Activated T-helper 17 cell treated with anti-CD3 and anti-CD28 coated beads, Interleukin-2, amount 50 U/mL, for 72 hours (primary cell): ENCODE results near the gene SUSD6. TPM values are rescaled to one million over a fixed set of nuclear protein-coding genes. Genes with fewer than 3 reads are reported as not detected.

ENCODE experiments used
- ATAC-seq: fragments of 150-1000 bp; cut with Tn5 transposase; replicated peaks from 2 replicates; pipeline ENCODE4 v1.10.0; 2021; ENCODE audit warnings: mild to moderate bottlenecking, moderate library complexity
- H3K27ac Mint-ChIP-seq: one replicate; pipeline ENCODE4 v1.8.0; 2022; ENCODE audit warnings: mixed read lengths
- H3K27me3 Mint-ChIP-seq: one replicate; pipeline ENCODE4 v1.8.0; 2022; ENCODE audit warnings: mixed read lengths
- H3K36me3 Mint-ChIP-seq: one replicate; pipeline ENCODE4 v1.8.0; 2022; ENCODE audit warnings: low read depth, mild to moderate bottlenecking, mixed read lengths
- H3K4me1 Mint-ChIP-seq: one replicate; pipeline ENCODE4 v1.8.0; 2022; ENCODE audit warnings: mixed read lengths
- H3K4me3 Mint-ChIP-seq: one replicate; pipeline ENCODE4 v1.8.0; 2022; ENCODE audit warnings: mild to moderate bottlenecking, mixed read lengths
- H3K9me3 Mint-ChIP-seq: one replicate; pipeline ENCODE4 v1.8.0; 2022; ENCODE audit warnings: mixed read lengths
- total RNA-seq, 2 donors: library from RNA; stranded (reverse); gene quantifications; one replicate each; pipeline ENCODE4 v1.2.3, GENCODE V29; 2022

Gene SUSD6
- total RNA-seq, 2 donors from 2014 or later = 76.9 to 96.4 TPM

DNA sequence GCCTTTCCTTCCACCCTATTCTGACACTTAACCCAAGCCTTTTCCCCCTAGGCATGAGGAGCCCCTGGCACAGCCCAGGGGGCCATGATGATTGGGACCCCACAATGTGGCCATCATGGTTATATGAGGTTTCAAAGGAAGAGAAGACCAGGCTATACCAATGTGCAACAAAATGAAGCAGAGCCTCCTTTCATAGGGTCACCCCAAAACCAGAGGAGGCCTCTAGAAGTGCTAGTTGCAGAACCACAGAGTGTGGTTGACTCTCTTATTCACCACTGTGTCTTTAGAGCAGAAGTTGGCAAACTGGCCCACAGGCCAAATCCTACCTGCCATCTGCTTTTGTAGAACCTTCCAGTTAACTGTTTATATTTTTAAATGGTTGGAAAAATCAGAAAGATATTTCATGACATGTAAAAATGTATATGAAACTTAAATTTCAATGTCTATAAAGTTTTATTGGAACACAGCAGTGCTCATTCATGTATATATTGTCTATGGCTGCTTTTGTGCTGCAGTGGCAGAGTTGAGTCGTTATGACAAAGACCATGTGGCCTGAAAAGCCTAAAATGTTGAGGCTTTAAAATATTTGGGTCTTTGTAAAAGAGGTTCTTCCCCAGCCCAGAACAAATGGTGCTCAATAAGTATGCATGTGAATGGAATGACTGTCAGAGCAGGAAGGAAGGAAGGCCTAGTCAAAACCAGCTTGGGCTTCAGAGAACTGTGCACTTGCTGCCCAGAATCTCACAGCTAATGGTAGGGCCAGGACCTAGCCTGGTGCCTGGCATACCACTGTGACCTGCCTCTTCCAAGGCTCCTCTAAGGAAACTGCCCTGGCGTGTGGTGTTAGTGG, 49.2 kb downstream of the SUSD6 start:
- peak overlapping the region; percentile 77 for H3K4me3 Mint-ChIP-seq
- peaks cover 92% of the 10 kb centered on the region for H3K36me3 Mint-ChIP-seq
- ATAC-seq = peak; percentile 65

DNA sequence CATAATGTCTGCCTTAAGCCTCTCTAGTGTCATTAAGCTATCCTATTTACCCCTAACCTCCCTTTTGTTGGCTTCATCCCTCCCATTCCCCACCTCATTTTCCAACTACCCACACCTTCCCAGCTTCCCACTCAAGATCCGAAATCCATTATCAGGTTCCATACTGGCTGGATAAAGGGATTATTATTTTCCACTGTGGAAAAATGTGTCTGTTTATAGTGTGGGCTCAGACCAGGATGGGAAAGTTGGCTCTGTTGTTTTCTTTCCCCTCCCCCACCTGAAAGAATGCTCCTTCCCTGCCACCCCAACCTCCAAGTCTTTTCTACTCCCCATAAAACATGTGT, 49.8 kb downstream of the SUSD6 start:
- H3K4me1 Mint-ChIP-seq = peaks cover 67% of the 10 kb centered on the region
- H3K36me3 Mint-ChIP-seq = peaks cover 92% of the 10 kb centered on the region
- no peak for ATAC-seq
- H3K9me3 Mint-ChIP-seq = no peaks in the 10 kb centered on the region
- H3K27me3 Mint-ChIP-seq = no peaks in the 10 kb centered on the region
- peak overlapping the region; percentile 77 for H3K4me3 Mint-ChIP-seq
- H3K27ac Mint-ChIP-seq = peak overlapping the region; percentile 94

More for the DNA sequence above, 49.2 kb downstream of the SUSD6 start:
- H3K27me3 Mint-ChIP-seq = no peaks in the 10 kb centered on the region
- H3K4me1 Mint-ChIP-seq = peaks cover 67% of the 10 kb centered on the region
- peak overlapping the region; percentile 94 for H3K27ac Mint-ChIP-seq
- no peaks in the 10 kb centered on the region for H3K9me3 Mint-ChIP-seq

DNA sequence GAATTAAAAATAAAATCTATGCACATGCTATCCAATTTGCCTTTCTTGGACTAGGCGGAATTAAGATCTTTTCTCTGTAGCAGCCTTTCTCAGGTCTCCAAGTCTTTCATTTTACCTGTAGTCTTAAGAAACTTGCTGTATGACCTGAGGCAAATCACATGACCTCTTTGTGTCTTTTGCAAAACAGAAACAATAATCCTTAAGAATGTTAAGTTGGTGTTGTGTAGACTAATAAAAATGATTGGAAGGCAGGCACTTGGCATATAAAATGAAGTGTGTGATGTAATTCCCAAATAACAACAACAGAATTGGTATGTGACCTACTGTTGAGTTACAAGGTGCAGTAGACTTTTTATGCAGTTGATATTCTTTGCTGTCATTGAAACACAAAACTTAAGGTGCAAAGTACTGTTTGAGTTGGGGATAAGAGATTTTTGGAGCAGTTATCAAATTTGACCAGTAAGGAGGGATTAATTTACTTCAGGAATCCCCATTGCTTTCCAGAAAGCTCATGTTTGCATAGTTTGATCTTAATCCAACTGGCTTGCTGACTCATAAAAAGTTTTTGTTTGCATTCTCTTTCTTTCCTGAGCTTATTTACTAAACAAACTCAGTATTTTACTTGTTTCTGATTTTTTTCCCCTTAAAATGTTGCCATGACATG, 51.4 kb downstream of the SUSD6 start:
- no peak for ATAC-seq
- Mint-ChIP-seq H3K4me3 (peak overlapping the region; percentile 2), H3K4me1 (peaks cover 76% of the 10 kb centered on the region), H3K9me3 (no peaks in the 10 kb centered on the region), H3K27me3 (no peaks in the 10 kb centered on the region), H3K27ac (peak overlapping the region; percentile 78), H3K36me3 (peaks cover 96% of the 10 kb centered on the region)

GRCh38 chr14:69663300-69663643, 51.9 kb downstream of the SUSD6 start:
- H3K4me1 Mint-ChIP-seq = peaks cover 75% of the 10 kb centered on the region
- H3K9me3 Mint-ChIP-seq = no peaks in the 10 kb centered on the region
- no peak for ATAC-seq
- H3K36me3 Mint-ChIP-seq = peaks cover 96% of the 10 kb centered on the region
- no peaks in the 10 kb centered on the region for H3K27me3 Mint-ChIP-seq
- H3K4me3 Mint-ChIP-seq = peak overlapping the region; percentile 2
- H3K27ac Mint-ChIP-seq = peak overlapping the region; percentile 78

DNA sequence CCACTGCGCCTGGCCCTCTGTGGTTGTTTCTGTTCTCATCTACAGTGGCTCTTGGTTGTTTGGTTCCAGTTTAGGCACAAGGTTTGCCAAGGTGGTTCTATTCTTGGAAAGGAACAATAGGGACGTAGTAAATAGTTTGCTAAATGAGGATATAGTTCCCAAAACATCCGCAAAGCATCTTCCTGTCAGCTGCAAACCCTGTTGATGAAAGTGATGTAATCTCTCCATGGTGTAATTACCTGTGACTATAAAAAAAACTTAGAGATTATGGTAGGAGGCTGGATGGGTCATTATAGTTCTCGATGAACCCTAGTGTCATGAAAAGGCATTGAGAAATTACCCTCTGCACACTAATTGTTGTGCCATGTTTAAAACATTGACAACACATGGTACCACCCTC, 52.9 kb downstream of the SUSD6 start:
- no peak for ATAC-seq
- Mint-ChIP-seq H3K27ac (peak overlapping the region; percentile 78), H3K27me3 (no peaks in the 10 kb centered on the region), H3K9me3 (no peaks in the 10 kb centered on the region), H3K36me3 (peaks cover 89% of the 10 kb centered on the region), H3K4me1 (peaks cover 67% of the 10 kb centered on the region), H3K4me3 (no peak overlapping the region)

- Mint-ChIP-seq H3K9me3 (no peaks in the 10 kb centered on the region), H3K27me3 (no peaks in the 10 kb centered on the region), H3K36me3 (peaks cover 89% of the 10 kb centered on the region), H3K27ac (peak overlapping the region; percentile 78), H3K4me3 (no peak overlapping the region), H3K4me1 (peaks cover 69% of the 10 kb centered on the region)
- ATAC-seq = no peak
Observed at GRCh38 chr14:69664865-69665526, 53.6 kb downstream of the SUSD6 start.

DNA sequence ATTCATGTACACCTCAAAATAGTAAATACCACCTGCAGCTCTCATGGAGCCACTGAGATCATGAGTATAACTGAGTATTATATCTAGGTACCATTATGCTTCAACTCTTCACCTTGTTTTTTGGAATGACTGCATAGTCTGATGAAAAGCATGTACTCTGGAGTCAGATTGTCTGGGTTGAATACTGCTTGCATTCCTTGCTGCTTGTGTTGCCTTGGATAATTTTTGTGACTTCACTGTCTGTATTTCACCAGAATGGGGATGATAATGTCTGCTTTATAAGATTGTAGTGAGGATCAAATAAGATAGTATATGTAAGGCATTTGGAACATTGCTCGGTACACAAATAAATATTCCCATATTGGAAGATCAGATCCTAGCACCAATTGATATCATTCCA, 54.2 kb downstream of the SUSD6 start:
- ATAC-seq = no peak
- peak overlapping the region; percentile 80 for H3K4me3 Mint-ChIP-seq
- peaks cover 89% of the 10 kb centered on the region for H3K36me3 Mint-ChIP-seq
- H3K4me1 Mint-ChIP-seq = peaks cover 67% of the 10 kb centered on the region
- no peaks in the 10 kb centered on the region for H3K27me3 Mint-ChIP-seq
- H3K27ac Mint-ChIP-seq = peak overlapping the region; percentile 17
- H3K9me3 Mint-ChIP-seq = no peaks in the 10 kb centered on the region

GRCh38 chr14:69666112-69666511, 54.7 kb downstream of the SUSD6 start:
- Mint-ChIP-seq H3K9me3 (no peaks in the 10 kb centered on the region), H3K4me3 (peak overlapping the region; percentile 80), H3K27ac (peak overlapping the region; percentile 83), H3K36me3 (peaks cover 89% of the 10 kb centered on the region), H3K4me1 (peaks cover 67% of the 10 kb centered on the region), H3K27me3 (no peaks in the 10 kb centered on the region)
- no peak for ATAC-seq

GRCh38 chr14:69666690-69667211, 55.4 kb downstream of the SUSD6 start:
- no peaks in the 10 kb centered on the region for H3K9me3 Mint-ChIP-seq
- H3K4me1 Mint-ChIP-seq = peaks cover 67% of the 10 kb centered on the region
- H3K27me3 Mint-ChIP-seq = no peaks in the 10 kb centered on the region
- ATAC-seq = peak; percentile 55
- H3K4me3 Mint-ChIP-seq = peak overlapping the region; percentile 80
- H3K36me3 Mint-ChIP-seq = peaks cover 89% of the 10 kb centered on the region
- peak overlapping the region; percentile 83 for H3K27ac Mint-ChIP-seq

GRCh38 chr14:69667938-69668335, 56.5 kb downstream of the SUSD6 start:
- H3K4me1 Mint-ChIP-seq = peaks cover 67% of the 10 kb centered on the region
- ATAC-seq = peak; percentile 36
- peak overlapping the region; percentile 80 for H3K4me3 Mint-ChIP-seq
- H3K9me3 Mint-ChIP-seq = no peaks in the 10 kb centered on the region
- peaks cover 85% of the 10 kb centered on the region for H3K36me3 Mint-ChIP-seq
- H3K27me3 Mint-ChIP-seq = no peaks in the 10 kb centered on the region
- H3K27ac Mint-ChIP-seq = peak overlapping the region; percentile 83

DNA sequence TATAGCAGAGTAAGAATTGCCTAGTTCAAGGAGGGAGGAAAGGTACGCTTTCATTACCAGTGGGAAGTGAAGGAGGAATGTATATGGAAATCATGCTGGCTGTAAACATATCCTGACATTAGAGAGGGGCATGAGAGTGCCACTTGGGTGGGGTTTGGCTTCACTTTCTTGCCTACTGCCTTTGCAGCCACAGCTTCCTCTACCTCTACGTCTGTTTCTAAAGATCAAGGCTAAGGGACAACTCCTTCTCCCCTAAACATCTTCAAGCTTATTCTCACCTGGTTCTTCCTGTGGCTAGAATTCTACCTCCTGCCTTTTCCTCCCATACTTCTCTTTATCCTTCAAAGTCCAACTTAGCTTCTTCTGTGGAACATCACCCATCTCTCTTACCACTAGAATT, 58.0 kb downstream of the SUSD6 start:
- H3K4me3 Mint-ChIP-seq = peak overlapping the region; percentile 80
- no peaks in the 10 kb centered on the region for H3K9me3 Mint-ChIP-seq

DNA sequence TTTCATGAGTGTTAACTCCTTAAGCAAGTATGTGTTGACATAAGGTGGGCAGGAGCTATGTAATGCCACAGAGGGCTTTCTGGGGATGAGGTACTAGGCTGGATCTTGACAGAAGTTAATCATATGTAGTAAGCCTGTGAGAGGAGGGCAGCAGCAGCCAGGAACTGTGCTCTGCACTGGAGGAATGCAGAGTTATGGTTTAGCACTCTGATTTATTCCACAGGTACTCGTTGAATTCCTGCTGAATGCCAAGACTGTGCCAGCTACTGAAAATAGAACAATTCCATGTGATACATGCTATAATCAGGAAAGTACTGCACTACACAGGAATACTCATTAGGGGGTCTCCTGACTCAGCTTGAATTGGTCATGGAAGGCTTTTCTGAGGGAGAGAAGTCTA, 58.7 kb downstream of the SUSD6 start:
- peak overlapping the region; percentile 80 for H3K4me3 Mint-ChIP-seq
- H3K27me3 Mint-ChIP-seq = no peaks in the 10 kb centered on the region
- peaks cover 85% of the 10 kb centered on the region for H3K36me3 Mint-ChIP-seq
- no peak for ATAC-seq
- no peaks in the 10 kb centered on the region for H3K9me3 Mint-ChIP-seq
- no peak overlapping the region for H3K27ac Mint-ChIP-seq
- H3K4me1 Mint-ChIP-seq = peaks cover 79% of the 10 kb centered on the region

More for the DNA sequence above, 58.0 kb downstream of the SUSD6 start:
- no peak for ATAC-seq
- Mint-ChIP-seq H3K27ac (peak overlapping the region; percentile 10), H3K27me3 (no peaks in the 10 kb centered on the region), H3K4me1 (peaks cover 77% of the 10 kb centered on the region), H3K36me3 (peaks cover 85% of the 10 kb centered on the region)

DNA sequence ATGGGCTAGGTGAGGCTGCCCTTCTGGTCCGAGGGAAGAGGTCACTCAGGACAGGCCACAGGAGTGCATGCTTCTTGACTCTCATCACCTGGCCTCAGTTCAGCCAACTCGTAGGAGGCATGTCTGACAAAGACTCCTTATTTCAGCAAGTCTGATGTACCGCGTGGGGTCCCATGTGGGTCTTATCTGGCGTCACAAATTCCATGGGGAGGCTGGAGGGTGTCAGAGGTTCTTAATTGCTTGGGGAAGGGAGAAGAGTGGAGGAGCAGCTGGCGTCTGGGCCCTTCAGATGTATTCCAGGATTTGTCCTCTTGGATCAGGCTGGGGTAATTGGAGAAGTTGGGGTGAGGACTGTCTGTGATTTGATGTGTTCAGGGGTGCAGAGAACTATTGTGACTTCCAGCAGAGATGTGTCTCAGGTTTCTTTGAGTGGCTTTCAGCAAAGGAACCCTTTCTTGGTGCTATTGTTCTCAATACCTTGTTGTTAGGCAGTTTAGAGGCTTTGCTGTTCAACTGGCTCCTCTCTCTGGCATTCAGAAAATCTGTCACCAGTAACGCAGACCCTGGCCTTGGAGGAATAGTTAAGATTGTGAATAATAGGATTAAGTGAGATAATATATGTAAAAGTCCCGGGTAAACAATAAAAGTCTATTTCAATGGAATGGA, 60.1 kb downstream of the SUSD6 start:
- peak overlapping the region; percentile 98 for H3K27ac Mint-ChIP-seq
- peaks cover 80% of the 10 kb centered on the region for H3K4me1 Mint-ChIP-seq
- peaks cover 83% of the 10 kb centered on the region for H3K36me3 Mint-ChIP-seq
- H3K27me3 Mint-ChIP-seq = no peaks in the 10 kb centered on the region
- peak overlapping the region; percentile 84 for H3K4me3 Mint-ChIP-seq
- ATAC-seq = no peak
- no peaks in the 10 kb centered on the region for H3K9me3 Mint-ChIP-seq

DNA sequence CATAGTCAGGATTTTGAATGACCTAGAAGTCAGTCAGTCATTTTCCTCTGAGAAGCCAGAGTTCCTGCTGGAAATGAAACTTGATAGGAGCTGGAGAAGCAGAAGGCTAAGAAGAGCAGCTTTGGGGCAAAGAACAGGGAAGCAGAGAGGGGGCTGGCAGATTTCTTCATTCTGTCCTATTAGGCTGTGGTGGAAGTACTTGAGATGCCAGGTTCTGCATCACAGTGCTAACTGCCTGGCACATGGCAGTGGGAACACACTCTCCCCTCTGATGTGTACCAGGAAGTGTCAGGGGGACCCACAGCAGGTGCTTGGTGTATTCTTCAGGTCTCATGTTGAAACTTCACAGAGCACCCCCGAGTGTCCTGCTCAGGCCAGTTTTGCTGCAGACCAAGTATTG, 61.0 kb downstream of the SUSD6 start:
- H3K27me3 Mint-ChIP-seq = no peaks in the 10 kb centered on the region
- peaks cover 80% of the 10 kb centered on the region for H3K4me1 Mint-ChIP-seq
- peak overlapping the region; percentile 84 for H3K4me3 Mint-ChIP-seq
- peak overlapping the region; percentile 98 for H3K27ac Mint-ChIP-seq
- H3K9me3 Mint-ChIP-seq = no peaks in the 10 kb centered on the region
- peaks cover 86% of the 10 kb centered on the region for H3K36me3 Mint-ChIP-seq
- ATAC-seq = no peak
